B cell (primary cell): Measurements from ENCODE around the gene CERT1. TPM values are rescaled to one million over a fixed set of nuclear protein-coding genes. Genes with fewer than 3 reads are reported as not detected.

ENCODE experiments used
- ATAC-seq: fragments of 200-7000 bp; cut with Tn5 transposase; one replicate; pipeline ENCODE4 v1.10.0; 2021; ENCODE audit warnings: low read depth, mild to moderate bottlenecking, moderate number of reproducible peaks, moderate library complexity
- CTCF ChIA-PET: fragments of 350-600 bp; sonication (Branson Sonifier 250); formaldehyde crosslinking; loops from one replicate; lab custom pipeline; 2021; ENCODE audit warnings: antibody characterized with exemption, inconsistent platforms; lab: Charles Lee
- POLR2A ChIA-PET: fragments of 350-600 bp; sonication (Branson Sonifier 250); formaldehyde crosslinking; loops from one replicate; lab custom pipeline; 2021; ENCODE audit warnings: antibody characterized with exemption; lab: Charles Lee
- DNase-seq: peaks from one replicate; pipeline ENCODE4 v3.0.0; 2013
- H2AFZ ChIP-seq: 2 replicates; pipeline ENCODE4 v1.6.1; 2012; ENCODE audit warnings: mild to moderate bottlenecking, low read depth, low read length; ENCODE audit not compliant: insufficient read depth, poor library complexity, severe bottlenecking
- H3K27ac ChIP-seq, 2 donors: 1 replicate in 1 of 2; 2 replicates in 1 of 2; pipeline ENCODE4 v1.5.1; 2012 to 2013; ENCODE audit warnings: low read length in 2 of 2, mild to moderate bottlenecking in 2 of 2, moderate library complexity in 1 of 2
- H3K27me3 ChIP-seq, 4 experiments: fragments of 200-600 bp in 1 of 4; sonication (generic) in 1 of 4; replicated peaks in 1 of 4; 1 replicate in 2 of 4; 2 replicates in 2 of 4; pipeline versions ENCODE4 v1.6.1 to v1.7.0; 2013 to 2016; ENCODE audit warnings: low read length in 3 of 4, mild to moderate bottlenecking in 2 of 4, mixed read lengths in 1 of 4, moderate library complexity in 1 of 4; ENCODE audit not compliant: insufficient read depth in 4 of 4, control insufficient read depth in 3 of 4; ENCODE audit errors: control extremely low read depth in 1 of 4
- H3K36me3 ChIP-seq, 2 experiments: replicated peaks in 1 of 2; 1 replicate in 1 of 2; 2 replicates in 1 of 2; pipeline versions ENCODE4 v1.6.1 to v1.7.1; 2013; ENCODE audit warnings: low read length in 1 of 2; ENCODE audit not compliant: insufficient read depth in 2 of 2, control insufficient read depth in 1 of 2; ENCODE audit errors: control extremely low read depth in 1 of 2, extremely low read depth in 1 of 2
- H3K4me1 ChIP-seq, 2 donors: fragments of 200-600 bp in 1 of 2; sonication (generic) in 1 of 2; 1 replicate in 1 of 2; 2 replicates in 1 of 2; pipeline versions ENCODE4 v1.5.1 to v1.6.1; 2013 to 2017; ENCODE audit warnings: low read length in 2 of 2; ENCODE audit not compliant: control insufficient read depth in 2 of 2, insufficient read depth in 2 of 2
- H3K4me2 ChIP-seq: replicated peaks from 2 replicates; pipeline ENCODE3; 2012; ENCODE audit warnings: mild to moderate bottlenecking, low read depth, low read length; ENCODE audit not compliant: poor library complexity, severe bottlenecking
- H3K4me3 ChIP-seq, 5 experiments: fragments of 200-600 bp in 1 of 5; sonication (generic) in 1 of 5; 1 replicate in 3 of 5; 2 replicates in 2 of 5; pipeline versions ENCODE4 v1.5.1 to v1.7.0; 2011 to 2016; ENCODE audit warnings: low read length in 4 of 5, mild to moderate bottlenecking in 4 of 5, low read depth in 2 of 5, control low read depth in 1 of 5, moderate library complexity in 1 of 5; ENCODE audit not compliant: insufficient read depth in 1 of 5; ENCODE audit errors: control extremely low read depth in 1 of 5, extremely low read depth in 1 of 5
- H3K79me2 ChIP-seq: fragments of 200-600 bp; sonication (generic); one replicate; pipeline ENCODE4 v1.6.0; 2016; ENCODE audit warnings: low read length; ENCODE audit not compliant: control insufficient read depth, insufficient read depth
- H3K9ac ChIP-seq: fragments of 200-600 bp; sonication (generic); 2 replicates; pipeline ENCODE4 v1.6.1; 2017; ENCODE audit warnings: mild to moderate bottlenecking, low read length, moderate library complexity
- H3K9me3 ChIP-seq, 3 donors: one replicate each; pipeline versions ENCODE4 v1.6.1 to v1.7.1; 2013; ENCODE audit warnings: low read length in 2 of 3; ENCODE audit not compliant: control insufficient read depth in 2 of 3, insufficient read depth in 1 of 3; ENCODE audit errors: control extremely low read depth in 1 of 3
- H4K20me1 ChIP-seq: 2 replicates; pipeline ENCODE4 v1.6.0; 2012; ENCODE audit warnings: mild to moderate bottlenecking, low read length; ENCODE audit not compliant: insufficient read depth, control insufficient read depth, poor library complexity, severe bottlenecking
- H3K27ac Mint-ChIP-seq: one replicate; pipeline ENCODE4 v1.8.0; 2021; ENCODE audit warnings: mixed read lengths
- H3K27me3 Mint-ChIP-seq: one replicate; pipeline ENCODE4 v1.8.0; 2021; ENCODE audit warnings: mixed read lengths
- H3K4me1 Mint-ChIP-seq: one replicate; pipeline ENCODE4 v1.8.0; 2021; ENCODE audit warnings: mixed read lengths
- H3K4me3 Mint-ChIP-seq: one replicate; pipeline ENCODE4 v1.8.0; 2021; ENCODE audit warnings: mixed read lengths
- H3K9me3 Mint-ChIP-seq: one replicate; pipeline ENCODE4 v1.8.0; 2022; ENCODE audit warnings: mixed read lengths; ENCODE audit not compliant: insufficient read depth
- EZH2 ChIP-seq: IDR thresholded peaks from 2 replicates; pipeline ENCODE4 v1.6.1; 2012; ENCODE audit warnings: borderline replicate concordance, low read depth, mild to moderate bottlenecking, moderate library complexity, low read length; ENCODE audit not compliant: insufficient read depth, poor library complexity, severe bottlenecking
- WGBS: methylation state at CpG from one replicate; pipeline ENCODE4 v1.1.5; 2013; ENCODE audit warnings: missing lambda C conversion rate; ENCODE audit not compliant: insufficient coverage; 5-methylcytosine and 5-hydroxymethylcytosine counted together
- intact Hi-C: fragments of 100-400 bp; cut with micrococcal nuclease; formaldehyde crosslinking; loops from one replicate; pipeline ENCODE4 v1.10.0; 2022
- polyA plus RNA-seq: library from polyadenylated mRNA; depleted of rRNA; stranded (reverse); fragments of >200 nt; gene quantifications from 2 replicates; pipeline ENCODE4 v1.2.3, GENCODE V29; 2012
- total RNA-seq, 2 donors: library from RNA; stranded (reverse); fragments of 120-200 nt in 1 of 2; gene quantifications; 1 replicate in 1 of 2; 2 replicates in 1 of 2; pipeline versions ENCODE4 v1.2.3 to v1.2.4, GENCODE V29; 2013 to 2022
- TF ChIP-seq, protein P1 (sequence below): fragments of 200-600 bp; IDR thresholded peaks from one replicate; pipeline ENCODE4 v1.8.0; 2022; ENCODE audit warnings: antibody characterized with exemption, mild to moderate bottlenecking

CERT1 gene
- total and polyA plus RNA-seq, 2 donors (not counting 1 experiment from before 2014, with no cell fraction given), result 13.7 to 60.5 TPM

DNA sequence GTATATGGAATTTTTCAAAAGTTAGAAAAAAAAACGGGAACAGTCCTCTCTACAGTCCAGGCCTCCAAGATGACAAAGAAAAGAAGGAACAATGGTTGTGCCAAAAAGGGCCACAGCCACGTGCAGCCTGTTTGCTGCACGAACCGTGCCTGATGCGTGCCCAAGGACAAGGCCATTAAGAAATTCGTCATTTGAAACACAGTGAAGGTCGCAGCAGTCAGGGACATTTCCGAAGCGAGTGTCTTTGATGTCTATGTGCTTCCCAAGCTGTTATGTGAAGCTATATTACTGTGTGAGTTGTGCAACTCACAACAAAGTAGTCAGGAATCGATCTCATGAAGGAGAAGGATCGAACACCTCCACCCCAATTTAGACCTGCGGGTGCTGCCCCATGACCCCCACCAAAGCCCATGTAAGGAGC lies 137.0 kb downstream of the CERT1 start:
- Histone ChIP-seq H3K79me2 (no peaks in the 10 kb centered on the region), H3K9me3 (no peaks in the 10 kb centered on the region), H3K4me1 (no peaks in the 10 kb centered on the region), H3K4me3 (no peak overlapping the region), H2AFZ (no peak overlapping the region), H3K27ac (no peak overlapping the region), H3K4me2 (no peak overlapping the region), H3K27me3 (no peaks in the 10 kb centered on the region), H4K20me1 (no peaks in the 10 kb centered on the region), H3K36me3 (peaks cover 7 to 36% of the 10 kb centered on the region in 2 experiments), H3K9ac (no peak overlapping the region)
- no peak overlapping the region for H3K27ac Mint-ChIP-seq
- H3K27me3 Mint-ChIP-seq, result no peaks in the 10 kb centered on the region
- intact Hi-C loops, result loop anchor here (10.0 kb wide), 1 partner anchor 310 kb away; no protein-coding TSS in a partner anchor
- H3K4me3 Mint-ChIP-seq, result no peak overlapping the region
- DNase-seq, result no peak
- no peaks in the 10 kb centered on the region for H3K4me1 Mint-ChIP-seq
- CTCF ChIA-PET, result no interaction called here
- no peak for TF ChIP-seq EZH2
- TF ChIP-seq, protein P1, sequence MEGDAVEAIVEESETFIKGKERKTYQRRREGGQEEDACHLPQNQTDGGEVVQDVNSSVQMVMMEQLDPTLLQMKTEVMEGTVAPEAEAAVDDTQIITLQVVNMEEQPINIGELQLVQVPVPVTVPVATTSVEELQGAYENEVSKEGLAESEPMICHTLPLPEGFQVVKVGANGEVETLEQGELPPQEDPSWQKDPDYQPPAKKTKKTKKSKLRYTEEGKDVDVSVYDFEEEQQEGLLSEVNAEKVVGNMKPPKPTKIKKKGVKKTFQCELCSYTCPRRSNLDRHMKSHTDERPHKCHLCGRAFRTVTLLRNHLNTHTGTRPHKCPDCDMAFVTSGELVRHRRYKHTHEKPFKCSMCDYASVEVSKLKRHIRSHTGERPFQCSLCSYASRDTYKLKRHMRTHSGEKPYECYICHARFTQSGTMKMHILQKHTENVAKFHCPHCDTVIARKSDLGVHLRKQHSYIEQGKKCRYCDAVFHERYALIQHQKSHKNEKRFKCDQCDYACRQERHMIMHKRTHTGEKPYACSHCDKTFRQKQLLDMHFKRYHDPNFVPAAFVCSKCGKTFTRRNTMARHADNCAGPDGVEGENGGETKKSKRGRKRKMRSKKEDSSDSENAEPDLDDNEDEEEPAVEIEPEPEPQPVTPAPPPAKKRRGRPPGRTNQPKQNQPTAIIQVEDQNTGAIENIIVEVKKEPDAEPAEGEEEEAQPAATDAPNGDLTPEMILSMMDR, result no peak
- no peak for ATAC-seq
- H3K9me3 Mint-ChIP-seq, result no peaks in the 10 kb centered on the region
- 91% methylated on average over 8 of the region's 12 CpGs for WGBS
- POLR2A ChIA-PET, result no interaction called here

DNA sequence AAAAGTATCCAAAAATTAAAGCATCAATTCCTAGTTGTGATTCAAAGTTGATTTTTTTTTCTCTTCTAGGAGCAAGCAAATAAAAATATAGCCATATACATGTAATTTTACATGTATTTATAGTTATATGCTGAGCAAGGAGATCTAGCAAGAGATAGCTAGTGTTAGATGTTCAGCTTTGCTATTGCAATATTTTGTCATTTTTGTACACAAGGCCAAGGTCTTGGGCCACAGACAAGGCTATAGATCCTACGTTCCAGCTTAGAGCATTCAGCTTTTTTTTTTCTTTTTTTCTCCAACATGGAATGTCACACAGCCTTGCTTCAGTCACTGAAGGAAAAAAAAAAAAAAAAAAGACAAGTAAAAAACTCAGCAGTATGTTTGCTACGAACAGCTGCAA lies 137.6 kb downstream of the CERT1 start:
- Histone ChIP-seq H3K79me2 (no peaks in the 10 kb centered on the region), H3K36me3 (peaks cover 7 to 32% of the 10 kb centered on the region in 2 experiments), H3K9ac (no peak overlapping the region), H4K20me1 (no peaks in the 10 kb centered on the region), H3K27me3 (no peaks in the 10 kb centered on the region), H3K27ac (no peak overlapping the region), H3K4me1 (no peaks in the 10 kb centered on the region), H3K9me3 (no peaks in the 10 kb centered on the region), H3K4me2 (no peak overlapping the region), H2AFZ (no peak overlapping the region), H3K4me3 (no peak overlapping the region)
- Mint-ChIP-seq H3K4me1 (no peaks in the 10 kb centered on the region), H3K9me3 (no peaks in the 10 kb centered on the region), H3K4me3 (no peak overlapping the region), H3K27ac (no peak overlapping the region), H3K27me3 (no peaks in the 10 kb centered on the region)
- DNase-seq, result no peak
- TF ChIP-seq, protein P1, result no peak
- TF ChIP-seq EZH2, result no peak
- WGBS, result no CpG with 5 or more reads among the region's 2 CpGs
- ATAC-seq, result no peak
- ChIA-PET CTCF (interaction anchor here (0.7 kb wide), 1 partner anchor 17 kb away, joined by 3 read pairs; no protein-coding TSS in a partner anchor), POLR2A (no interaction called here)
- intact Hi-C loops, result loop anchor here (10.0 kb wide), 1 partner anchor 311 kb away; no protein-coding TSS in a partner anchor
